ENCODE measurements around the gene ADAM22.

DNA sequence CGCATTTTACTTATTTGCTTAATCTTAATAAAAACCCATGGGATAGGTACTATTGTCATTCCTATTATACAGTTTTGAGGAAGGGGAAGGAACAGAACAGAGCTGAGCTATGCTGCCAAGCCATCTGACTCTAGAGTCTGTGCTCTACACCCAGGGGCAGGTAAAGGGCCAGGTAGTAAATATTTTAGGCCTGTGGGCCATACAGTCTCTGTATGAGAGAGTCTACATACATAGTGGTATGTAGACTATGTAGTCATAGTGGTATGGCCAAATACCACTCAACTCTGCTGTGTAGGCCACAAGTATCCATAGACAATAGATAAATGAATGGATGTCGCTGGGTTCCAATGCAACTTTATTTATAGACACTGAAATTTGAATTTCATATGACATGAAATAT, 289.2 kb downstream of the ADAM22 start:
- TF ChIP-seq, protein P1, sequence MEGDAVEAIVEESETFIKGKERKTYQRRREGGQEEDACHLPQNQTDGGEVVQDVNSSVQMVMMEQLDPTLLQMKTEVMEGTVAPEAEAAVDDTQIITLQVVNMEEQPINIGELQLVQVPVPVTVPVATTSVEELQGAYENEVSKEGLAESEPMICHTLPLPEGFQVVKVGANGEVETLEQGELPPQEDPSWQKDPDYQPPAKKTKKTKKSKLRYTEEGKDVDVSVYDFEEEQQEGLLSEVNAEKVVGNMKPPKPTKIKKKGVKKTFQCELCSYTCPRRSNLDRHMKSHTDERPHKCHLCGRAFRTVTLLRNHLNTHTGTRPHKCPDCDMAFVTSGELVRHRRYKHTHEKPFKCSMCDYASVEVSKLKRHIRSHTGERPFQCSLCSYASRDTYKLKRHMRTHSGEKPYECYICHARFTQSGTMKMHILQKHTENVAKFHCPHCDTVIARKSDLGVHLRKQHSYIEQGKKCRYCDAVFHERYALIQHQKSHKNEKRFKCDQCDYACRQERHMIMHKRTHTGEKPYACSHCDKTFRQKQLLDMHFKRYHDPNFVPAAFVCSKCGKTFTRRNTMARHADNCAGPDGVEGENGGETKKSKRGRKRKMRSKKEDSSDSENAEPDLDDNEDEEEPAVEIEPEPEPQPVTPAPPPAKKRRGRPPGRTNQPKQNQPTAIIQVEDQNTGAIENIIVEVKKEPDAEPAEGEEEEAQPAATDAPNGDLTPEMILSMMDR (IDR thresholded peaks at IDR 0.05 in 8 of 11, conservative IDR thresholded peaks at IDR 0.05 in 3 of 11): no peak
- TF ChIP-seq POLR2A (IDR thresholded peaks at IDR 0.05) (no peak), POLR2AphosphoS5 (IDR thresholded peaks at IDR 0.05) (no peak)

Measured in spleen (tissue), 7 donors.